IMR-90 (cell line): ENCODE data around the gene CLDN6.
"Not testable (repeated sequence)": the region's sequence is repeated elsewhere in the genome, so short reads cannot be mapped to it uniquely, and the experiment has no call there.

Source experiments
- BHLHE40 ChIP-seq: fragments of 150-350 bp; IDR thresholded peaks from 2 replicates; pipeline ENCODE4 v1.6.1; 2016; ENCODE audit warnings: mild to moderate bottlenecking, low read depth, low read length
- CEBPB ChIP-seq: IDR thresholded peaks from 2 replicates; pipeline ENCODE4 v1.6.1; 2012; ENCODE audit warnings: low read depth, low read length, improper control_type of control experiment
- CTCF ChIP-seq: conservative IDR thresholded peaks from 2 replicates; pipeline ENCODE4 v1.5.1; 2012; ENCODE audit warnings: mild to moderate bottlenecking, low read depth, low read length, improper control_type of control experiment
- NFE2L2 ChIP-seq: fragments of 150-350 bp; IDR thresholded peaks from 2 replicates; pipeline ENCODE4 v1.6.1; 2016; ENCODE audit warnings: low read depth, mild to moderate bottlenecking, low read length
- POLR2A ChIP-seq: IDR thresholded peaks from 2 replicates; pipeline ENCODE4 v1.6.1; 2012; ENCODE audit warnings: mild to moderate bottlenecking, low read depth, low read length
- RCOR1 ChIP-seq: IDR thresholded peaks from 2 replicates; pipeline ENCODE4 v1.6.1; 2012; ENCODE audit warnings: mild to moderate bottlenecking, low read length, improper control_type of control experiment; ENCODE audit not compliant: insufficient replicate concordance
- RFX5 ChIP-seq: IDR thresholded peaks from 2 replicates; pipeline ENCODE4 v1.8.0; 2012; ENCODE audit warnings: low read depth, mild to moderate bottlenecking, low read length, moderate library complexity
- SMC3 ChIP-seq: fragments of 150-350 bp; IDR thresholded peaks from 2 replicates; pipeline ENCODE4 v1.6.1; 2016; ENCODE audit warnings: low read depth, mild to moderate bottlenecking, antibody characterized with exemption, low read length, moderate library complexity

- TF ChIP-seq CTCF, CEBPB, POLR2A, BHLHE40, SMC3, NFE2L2, RCOR1, RFX5: not testable (repeated sequence)
Observed at GRCh38 chr16:3053330-3053710, 35.3 kb upstream of the CLDN6 start.
